ENCODE results near the gene GNB4.

- no peak for TF ChIP-seq PBX3 (IDR thresholded peaks at IDR 0.05; ENCODE audit: insufficient replicate concordance, low read depth, low read length)
- TF ChIP-seq CTCF (IDR thresholded peaks at IDR 0.05 in 2 of 3, conservative IDR thresholded peaks at IDR 0.05 in 1 of 3; ENCODE audit: control insufficient read depth in 2 of 3, extremely low read depth in 1 of 3, insufficient read depth in 1 of 3, low read depth in 3 of 3, low read length in 3 of 3): no peak
- no peak for TF ChIP-seq POU2F2 (IDR thresholded peaks at IDR 0.05; ENCODE audit: borderline replicate concordance, low read depth, low read length)
- no peak for TF ChIP-seq TAF1 (IDR thresholded peaks at IDR 0.05; ENCODE audit: borderline replicate concordance, low read depth, low read length)
- TF ChIP-seq RAD51 (IDR thresholded peaks at IDR 0.05): no peak
- no peak for TF ChIP-seq ZNF274 (IDR thresholded peaks at IDR 0.05; ENCODE audit: insufficient read depth, insufficient read length)
- TF ChIP-seq SIN3A (IDR thresholded peaks at IDR 0.05; ENCODE audit: low read depth, low read length): no peak
- no peak for TF ChIP-seq ELK1 (IDR thresholded peaks at IDR 0.05; ENCODE audit: low read depth, low read length)
- no peak for TF ChIP-seq JUND (IDR thresholded peaks at IDR 0.05; ENCODE audit: low read depth, low read length)
Measured at GRCh38 chr3:179363332-179363731, 87.9 kb downstream of the GNB4 start.

Data from GM12878 (cell line).